Heart left ventricle (tissue), 13 donors: ENCODE data around the gene NYAP2.

Experiments used
- POLR2A ChIP-seq, 2 donors: fragments of 450-650 bp; IDR thresholded peaks; one replicate each; pipeline ENCODE4 v1.6.1; 2017; ENCODE audit warnings: antibody characterized with exemption in 2 of 2, mild to moderate bottlenecking in 2 of 2, moderate library complexity in 2 of 2
- TF ChIP-seq, protein P1 (sequence below), 12 donors: fragments of 200-600 bp; sonication (generic) in 4 of 12; IDR thresholded peaks; one replicate each; pipeline versions ENCODE4 v1.5.0 to v1.8.0; 2018 to 2022; ENCODE audit warnings: antibody characterized with exemption in 12 of 12, mild to moderate bottlenecking in 5 of 12
- donor health status: ischemic (EF 13 %, LVEDD 7.1; RV severe dilation, severe dysfunction).
- donor health status: DM: no; HTN: yes; CAD: no.
- donor health status: DM: no; HTN: no; CAD: no.
- donor health status: ischemic (EF 25% LVEDD 6.9; RV normal size, moderate dysfunction).
- donor health status: ischemic (EF 25% LVEDD 5.7; RV mildly dilated, moderate dysfunction).
- donor health status: ischemic (EF 35%, LVEDD 5.7; RV mildly dilated, moderate dysfunction).
- donor health status: nonischemic (EF 11% LVEDD 7.7; RV severe dilation, severe dysfunction).
- donor health status: DM: yes; HTN: yes; CAD: no.
- donor health status: PGD.
- donor health status: ischemic (EF 29% LVEDD 5.4; RV normal size, mild dysfunction).
- donor health status: nonischemic (EF 23%, LVEDD 6.1; RV moderate dilation, normal function).

DNA sequence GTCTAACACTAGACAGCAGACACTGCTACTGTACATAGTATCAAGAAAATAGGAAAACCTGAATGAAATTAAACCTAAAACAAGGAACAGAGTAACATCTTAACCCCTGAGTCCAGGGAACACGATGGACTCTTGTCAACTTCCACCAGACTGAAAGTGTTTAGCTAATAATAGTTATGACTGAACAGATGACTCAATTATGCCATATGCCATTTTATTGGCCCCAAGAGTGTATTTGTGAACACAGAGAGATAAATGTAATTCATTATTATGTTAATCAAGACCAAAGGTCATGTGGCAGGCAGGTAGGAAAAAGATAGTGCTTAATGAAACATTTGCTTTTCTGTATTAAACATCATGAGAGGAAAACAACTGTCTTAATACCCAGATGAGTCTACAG, 58.0 kb downstream of the NYAP2 start:
- TF ChIP-seq, protein P1, sequence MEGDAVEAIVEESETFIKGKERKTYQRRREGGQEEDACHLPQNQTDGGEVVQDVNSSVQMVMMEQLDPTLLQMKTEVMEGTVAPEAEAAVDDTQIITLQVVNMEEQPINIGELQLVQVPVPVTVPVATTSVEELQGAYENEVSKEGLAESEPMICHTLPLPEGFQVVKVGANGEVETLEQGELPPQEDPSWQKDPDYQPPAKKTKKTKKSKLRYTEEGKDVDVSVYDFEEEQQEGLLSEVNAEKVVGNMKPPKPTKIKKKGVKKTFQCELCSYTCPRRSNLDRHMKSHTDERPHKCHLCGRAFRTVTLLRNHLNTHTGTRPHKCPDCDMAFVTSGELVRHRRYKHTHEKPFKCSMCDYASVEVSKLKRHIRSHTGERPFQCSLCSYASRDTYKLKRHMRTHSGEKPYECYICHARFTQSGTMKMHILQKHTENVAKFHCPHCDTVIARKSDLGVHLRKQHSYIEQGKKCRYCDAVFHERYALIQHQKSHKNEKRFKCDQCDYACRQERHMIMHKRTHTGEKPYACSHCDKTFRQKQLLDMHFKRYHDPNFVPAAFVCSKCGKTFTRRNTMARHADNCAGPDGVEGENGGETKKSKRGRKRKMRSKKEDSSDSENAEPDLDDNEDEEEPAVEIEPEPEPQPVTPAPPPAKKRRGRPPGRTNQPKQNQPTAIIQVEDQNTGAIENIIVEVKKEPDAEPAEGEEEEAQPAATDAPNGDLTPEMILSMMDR (IDR thresholded peaks at IDR 0.05) = no peak
- TF ChIP-seq POLR2A (IDR thresholded peaks at IDR 0.05) = no peak
